UCSD-AML1 (cell line): ENCODE data around the gene SUSD3.

Source experiments
- DNase-seq: peaks from one replicate; lab custom pipeline; 2025; ENCODE audit not compliant: unreplicated experiment; lab: John Stamatoyannopoulos, UW

SUSD3 gene

GRCh38 chr9:93028448-93029006 is 30.0 kb upstream of the SUSD3 start:
- DNase-seq = no peak

GRCh38 chr9:93030642-93031628 is 27.6 kb upstream of the SUSD3 start:
- no peak for DNase-seq

- no peak for DNase-seq
These were observed 26.7 kb upstream of the SUSD3 start for GRCh38 chr9:93031629-93032430.

GRCh38 chr9:93032545-93032944 is 26.0 kb upstream of the SUSD3 start:
- no peak for DNase-seq

- DNase-seq = no peak
These were observed 25.0 kb upstream of the SUSD3 start for GRCh38 chr9:93033531-93033930.

- no peak for DNase-seq
These were observed 23.3 kb upstream of the SUSD3 start for GRCh38 chr9:93035106-93035660.

- no peak for DNase-seq
These were observed 22.6 kb upstream of the SUSD3 start for GRCh38 chr9:93035821-93036351.

GRCh38 chr9:93036887-93037475 is 21.5 kb upstream of the SUSD3 start:
- no peak for DNase-seq

- peak; percentile 54 for DNase-seq
These were observed 21.0 kb upstream of the SUSD3 start for GRCh38 chr9:93037476-93037971.

- no peak for DNase-seq
These were observed 19.6 kb upstream of the SUSD3 start for GRCh38 chr9:93038918-93039317.

- no peak for DNase-seq
These were observed 19.0 kb upstream of the SUSD3 start for GRCh38 chr9:93039456-93039855.

- no peak for DNase-seq
These were observed 18.5 kb upstream of the SUSD3 start for GRCh38 chr9:93039976-93040375.

GRCh38 chr9:93040409-93040808 is 18.1 kb upstream of the SUSD3 start:
- DNase-seq = no peak

GRCh38 chr9:93041108-93041802 is 17.2 kb upstream of the SUSD3 start:
- no peak for DNase-seq

- DNase-seq = no peak
These were observed 15.4 kb upstream of the SUSD3 start for GRCh38 chr9:93043122-93043521.

- DNase-seq = no peak
These were observed 13.0 kb upstream of the SUSD3 start for GRCh38 chr9:93045521-93045920.

GRCh38 chr9:93048566-93049448 is 9.7 kb upstream of the SUSD3 start:
- DNase-seq = no peak

GRCh38 chr9:93049491-93049890 is 9.0 kb upstream of the SUSD3 start:
- no peak for DNase-seq

GRCh38 chr9:93050231-93050630 is 8.3 kb upstream of the SUSD3 start:
- DNase-seq = no peak
